Esophagus squamous epithelium (tissue), 4 donors: Measurements from ENCODE around the gene EHMT1.

Experiments used
- CTCF ChIP-seq, 6 experiments: fragments of 450-650 bp in 4 of 6; fragments of 200-600 bp in 2 of 6; sonication (generic) in 2 of 6; IDR thresholded peaks; one replicate each; pipeline ENCODE4 v1.5.1; 2016 to 2019; ENCODE audit warnings: antibody characterized with exemption in 6 of 6, mild to moderate bottlenecking in 4 of 6, moderate library complexity in 4 of 6
- POLR2A ChIP-seq, 4 donors: fragments of 450-650 bp; IDR thresholded peaks; one replicate each; pipeline ENCODE4 v1.6.1; 2017; ENCODE audit warnings: antibody characterized with exemption in 4 of 4, mild to moderate bottlenecking in 4 of 4, moderate library complexity in 3 of 4

GRCh38 chr9:137592767-137593166 is 26.0 kb upstream of the EHMT1 start:
- no peak for TF ChIP-seq POLR2A (IDR thresholded peaks at IDR 0.05)
- TF ChIP-seq CTCF (IDR thresholded peaks at IDR 0.05) = no peak
